ENCODE data around the gene S100A8.

Gene S100A8

DNA sequence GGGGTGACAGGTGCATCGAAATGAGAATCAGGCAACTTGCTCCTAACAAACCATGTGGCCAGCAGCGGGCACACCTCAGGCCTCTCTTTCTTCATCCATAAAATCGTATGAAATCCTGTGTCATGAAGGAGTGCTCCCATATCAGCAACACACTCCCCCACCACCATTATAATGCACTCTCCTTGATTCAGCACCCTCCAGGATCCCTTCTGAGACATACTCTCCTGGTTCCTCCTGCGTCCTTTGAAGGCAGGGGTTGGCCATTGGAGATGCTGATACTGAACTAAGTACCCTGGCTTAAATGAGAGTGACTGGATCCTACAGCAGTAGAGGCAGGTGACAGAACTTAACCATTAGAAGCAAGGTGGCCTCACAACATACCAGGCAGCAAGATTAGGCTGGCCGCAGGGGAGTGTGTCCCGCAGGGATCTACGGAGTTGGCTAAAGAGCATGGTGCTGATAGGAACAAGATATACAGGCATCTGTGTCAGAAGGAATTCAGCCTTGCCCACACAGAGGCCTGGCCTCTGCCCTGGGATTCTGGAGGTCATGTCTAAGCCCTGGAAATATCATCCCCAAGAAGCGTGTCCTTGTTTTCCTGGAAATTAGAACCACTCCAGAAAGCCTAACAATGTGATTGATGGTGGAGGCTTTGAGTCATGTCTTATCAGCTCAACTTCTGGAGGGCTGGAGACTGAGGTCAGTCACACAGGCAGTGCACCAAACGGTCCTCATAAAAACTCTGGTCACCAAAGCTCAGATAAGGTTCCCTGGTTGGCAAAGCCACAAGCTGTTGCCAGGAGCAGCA lies 42.2 kb upstream of the S100A8 start:
- H3K4me3 ChIP-seq (replicated peaks; ENCODE audit: low read depth, low read length): no peak overlapping the region
- peaks cover 1% of the 10 kb centered on the region for H3K27me3 ChIP-seq (replicated peaks; ENCODE audit: control insufficient read depth, insufficient read depth, low read length)
- DNase-seq (ENCODE audit: extremely low read depth, insufficient read length): no peak
- TF ChIP-seq, protein P1, sequence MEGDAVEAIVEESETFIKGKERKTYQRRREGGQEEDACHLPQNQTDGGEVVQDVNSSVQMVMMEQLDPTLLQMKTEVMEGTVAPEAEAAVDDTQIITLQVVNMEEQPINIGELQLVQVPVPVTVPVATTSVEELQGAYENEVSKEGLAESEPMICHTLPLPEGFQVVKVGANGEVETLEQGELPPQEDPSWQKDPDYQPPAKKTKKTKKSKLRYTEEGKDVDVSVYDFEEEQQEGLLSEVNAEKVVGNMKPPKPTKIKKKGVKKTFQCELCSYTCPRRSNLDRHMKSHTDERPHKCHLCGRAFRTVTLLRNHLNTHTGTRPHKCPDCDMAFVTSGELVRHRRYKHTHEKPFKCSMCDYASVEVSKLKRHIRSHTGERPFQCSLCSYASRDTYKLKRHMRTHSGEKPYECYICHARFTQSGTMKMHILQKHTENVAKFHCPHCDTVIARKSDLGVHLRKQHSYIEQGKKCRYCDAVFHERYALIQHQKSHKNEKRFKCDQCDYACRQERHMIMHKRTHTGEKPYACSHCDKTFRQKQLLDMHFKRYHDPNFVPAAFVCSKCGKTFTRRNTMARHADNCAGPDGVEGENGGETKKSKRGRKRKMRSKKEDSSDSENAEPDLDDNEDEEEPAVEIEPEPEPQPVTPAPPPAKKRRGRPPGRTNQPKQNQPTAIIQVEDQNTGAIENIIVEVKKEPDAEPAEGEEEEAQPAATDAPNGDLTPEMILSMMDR (IDR thresholded peaks at IDR 0.05; ENCODE audit: insufficient read depth, low read length, poor library complexity, severe bottlenecking): no peak
- no peaks in the 10 kb centered on the region for H3K36me3 ChIP-seq (ENCODE audit: control insufficient read depth, insufficient read depth, low read length)

DNA sequence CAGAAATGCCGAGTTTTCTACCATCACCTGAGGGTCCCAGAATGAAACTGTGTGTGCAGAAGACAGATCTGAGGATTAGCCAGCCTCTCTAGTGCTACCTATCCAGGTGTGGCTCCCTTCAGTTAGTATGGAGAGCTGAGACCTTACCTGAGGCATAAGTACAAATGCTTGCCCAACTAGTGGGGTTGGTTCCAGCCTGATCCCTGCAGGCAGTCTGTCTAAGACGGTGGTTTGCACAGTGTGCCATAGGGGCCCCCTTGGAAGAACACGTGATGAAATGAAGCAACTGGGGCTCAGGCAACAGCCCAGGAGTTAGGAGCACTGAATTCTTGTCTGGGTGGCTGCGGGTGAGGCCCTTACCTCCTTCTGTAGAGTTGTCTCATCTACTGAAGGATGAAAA lies 41.1 kb upstream of the S100A8 start:
- no peak for DNase-seq (ENCODE audit: extremely low read depth, insufficient read length)
- H3K4me3 ChIP-seq (replicated peaks; ENCODE audit: low read depth, low read length): no peak overlapping the region
- TF ChIP-seq, protein P1 (IDR thresholded peaks at IDR 0.05; ENCODE audit: insufficient read depth, low read length, poor library complexity, severe bottlenecking): no peak
- peaks cover 1% of the 10 kb centered on the region for H3K27me3 ChIP-seq (replicated peaks; ENCODE audit: control insufficient read depth, insufficient read depth, low read length)
- no peaks in the 10 kb centered on the region for H3K36me3 ChIP-seq (ENCODE audit: control insufficient read depth, insufficient read depth, low read length)

DNA sequence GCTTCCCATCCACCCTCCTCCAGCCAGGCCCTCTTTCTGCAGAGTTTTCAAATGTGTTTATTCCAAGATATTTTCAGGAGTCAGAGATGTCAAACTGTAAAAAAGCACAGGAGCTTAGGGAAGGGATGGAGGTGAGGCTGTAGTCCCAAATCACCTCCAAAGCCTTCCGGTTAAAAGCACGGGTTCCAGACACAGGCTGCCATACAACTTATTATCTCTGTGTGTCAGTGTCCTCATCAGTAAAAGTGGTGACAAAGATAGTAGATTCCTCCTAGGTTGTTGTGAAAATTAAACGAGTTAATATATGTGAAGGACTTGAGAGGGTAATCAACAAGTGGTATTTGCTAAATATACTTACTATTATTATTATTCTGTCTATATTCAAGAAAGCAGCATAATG lies 40.6 kb upstream of the S100A8 start:
- TF ChIP-seq, protein P1 (IDR thresholded peaks at IDR 0.05; ENCODE audit: insufficient read depth, low read length, poor library complexity, severe bottlenecking): no peak
- Histone ChIP-seq H3K4me3 (replicated peaks; ENCODE audit: low read depth, low read length) (no peak overlapping the region), H3K27me3 (replicated peaks; ENCODE audit: control insufficient read depth, insufficient read depth, low read length) (peaks cover 1% of the 10 kb centered on the region), H3K36me3 (ENCODE audit: control insufficient read depth, insufficient read depth, low read length) (no peaks in the 10 kb centered on the region)
- DNase-seq (ENCODE audit: extremely low read depth, insufficient read length): no peak

DNA sequence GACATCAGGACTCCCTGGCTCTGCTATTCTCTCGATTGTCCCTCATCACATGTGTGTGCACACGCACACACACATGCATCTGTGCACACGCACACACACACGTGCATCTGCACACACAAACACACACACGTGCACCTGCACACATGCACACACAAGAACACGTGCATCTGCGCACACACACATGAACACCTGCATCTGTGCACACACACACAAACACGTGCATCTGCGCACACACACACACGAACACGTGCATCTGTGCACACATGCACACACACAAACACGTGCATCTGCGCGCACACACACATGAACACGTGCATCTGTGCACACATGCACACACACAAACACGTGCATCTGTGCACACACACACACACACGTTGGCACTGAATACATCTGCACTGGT lies 40.1 kb upstream of the S100A8 start:
- Histone ChIP-seq H3K36me3 (ENCODE audit: control insufficient read depth, insufficient read depth, low read length) (no peaks in the 10 kb centered on the region), H3K4me3 (replicated peaks; ENCODE audit: low read depth, low read length) (no peak overlapping the region), H3K27me3 (replicated peaks; ENCODE audit: control insufficient read depth, insufficient read depth, low read length) (no peaks in the 10 kb centered on the region; the same call in 1 of the 2 replicates)
- TF ChIP-seq, protein P1 (IDR thresholded peaks at IDR 0.05; ENCODE audit: insufficient read depth, low read length, poor library complexity, severe bottlenecking): no peak
- DNase-seq (ENCODE audit: extremely low read depth, insufficient read length): no peak

DNA sequence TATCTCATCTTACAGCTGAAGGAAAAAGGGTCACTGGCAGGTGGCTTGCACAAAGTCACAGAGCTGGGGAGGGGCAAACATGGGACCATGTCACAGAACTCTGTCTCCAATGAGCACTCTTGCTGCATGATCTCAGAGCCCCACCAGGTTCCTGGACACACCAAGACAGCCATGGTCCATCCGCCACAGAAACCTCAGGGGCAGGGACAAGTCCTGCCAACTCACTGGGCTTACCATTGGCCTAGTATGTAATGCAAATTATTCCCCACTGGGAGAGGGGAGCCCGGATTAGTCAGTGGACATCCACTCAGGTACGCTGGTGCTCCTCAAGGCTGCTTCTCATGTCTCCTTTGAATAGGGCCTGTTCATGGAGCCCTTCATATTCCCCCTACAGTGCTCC lies 39.7 kb upstream of the S100A8 start:
- H3K4me3 ChIP-seq (replicated peaks; ENCODE audit: low read depth, low read length): no peak overlapping the region
- H3K27me3 ChIP-seq (replicated peaks; ENCODE audit: control insufficient read depth, insufficient read depth, low read length): no peaks in the 10 kb centered on the region; the same call in 1 of the 2 replicates
- DNase-seq (ENCODE audit: extremely low read depth, insufficient read length): no peak
- H3K36me3 ChIP-seq (ENCODE audit: control insufficient read depth, insufficient read depth, low read length): no peaks in the 10 kb centered on the region
- TF ChIP-seq, protein P1 (IDR thresholded peaks at IDR 0.05; ENCODE audit: insufficient read depth, low read length, poor library complexity, severe bottlenecking): no peak

Measured in GM06990 (cell line).